ENCODE data around the gene NBAS.

NBAS gene

DNA sequence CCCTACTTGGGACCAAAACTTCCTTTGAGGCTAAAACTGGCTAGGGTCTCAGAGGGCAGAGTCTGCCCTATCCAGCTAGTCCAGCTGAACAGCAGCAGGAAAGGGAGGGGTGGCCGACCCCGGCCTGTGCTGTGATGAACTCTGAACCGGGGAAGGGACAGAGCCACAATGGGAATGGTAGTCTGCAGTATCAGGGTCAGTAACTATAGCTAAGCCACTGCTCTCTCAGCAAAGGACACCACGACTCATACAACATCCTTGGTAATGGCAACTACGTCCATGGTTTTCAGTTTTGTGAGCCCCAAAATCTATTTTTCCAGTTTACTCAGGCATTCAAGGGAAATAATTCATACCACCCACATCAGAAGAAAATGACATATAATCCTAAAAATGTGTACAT lies 75.2 kb downstream of the NBAS start:
- no peak for DNase-seq
- H3K4me2 ChIP-seq (ENCODE audit: low read length, poor library complexity, severe bottlenecking) = no peak overlapping the region
- H2BK5ac ChIP-seq (ENCODE audit: low read depth, low read length, poor library complexity, severe bottlenecking) = no peak overlapping the region
- H3K4me1 ChIP-seq (ENCODE audit: control insufficient read depth, insufficient read depth, low read depth, low read length) = no peaks in the 10 kb centered on the region
- no peaks in the 10 kb centered on the region for H3K9me3 ChIP-seq (ENCODE audit: control insufficient read depth, low read length)
- peaks cover 14 to 84% of the 10 kb centered on the region in 2 experiments for H3K36me3 ChIP-seq (ENCODE audit: control insufficient read depth in 1 of 2, insufficient read depth in 2 of 2, low read depth in 1 of 2, low read length in 2 of 2)
- H3K18ac ChIP-seq (ENCODE audit: low read depth in 1 of 2, low read length in 2 of 2) = no peak overlapping the region
- no peak overlapping the region for H2AFZ ChIP-seq (ENCODE audit: low read depth, low read length)
- no peak overlapping the region for H3K9ac ChIP-seq (ENCODE audit: low read length)
- 94% methylated on average over 5 of the region's 5 CpGs for WGBS
- H4K91ac ChIP-seq (ENCODE audit: low read length) = no peak overlapping the region
- H2BK12ac ChIP-seq (ENCODE audit: low read length in 2 of 2) = no peak overlapping the region
- H3K27ac ChIP-seq (ENCODE audit: low read length, poor library complexity, severe bottlenecking) = no peak overlapping the region
- H4K8ac ChIP-seq (ENCODE audit: low read length) = no peak overlapping the region
- H2BK120ac ChIP-seq (ENCODE audit: low read depth, low read length) = no peak overlapping the region
- no peak overlapping the region for H3K23ac ChIP-seq (ENCODE audit: low read length in 2 of 2)
- H2AK5ac ChIP-seq (ENCODE audit: low read length, severe bottlenecking) = no peak overlapping the region
- H3K27me3 ChIP-seq (ENCODE audit: control insufficient read depth in 1 of 2, insufficient read depth in 1 of 2, low read length in 2 of 2) = no peaks in the 10 kb centered on the region
- H3K4ac ChIP-seq (ENCODE audit: low read depth in 1 of 2, low read length in 2 of 2) = no peak overlapping the region
- H3K14ac ChIP-seq (ENCODE audit: low read length in 2 of 2) = no peak overlapping the region
- H2BK15ac ChIP-seq (ENCODE audit: low read depth, poor library complexity, severe bottlenecking) = no peak overlapping the region
- peaks cover 14% of the 10 kb centered on the region for H3K79me1 ChIP-seq (replicated peaks; ENCODE audit: low read length, poor library complexity, severe bottlenecking)
- H3K4me3 ChIP-seq (ENCODE audit: insufficient read depth in 1 of 2, low read depth in 1 of 2, low read length in 2 of 2) = no peak overlapping the region

DNA sequence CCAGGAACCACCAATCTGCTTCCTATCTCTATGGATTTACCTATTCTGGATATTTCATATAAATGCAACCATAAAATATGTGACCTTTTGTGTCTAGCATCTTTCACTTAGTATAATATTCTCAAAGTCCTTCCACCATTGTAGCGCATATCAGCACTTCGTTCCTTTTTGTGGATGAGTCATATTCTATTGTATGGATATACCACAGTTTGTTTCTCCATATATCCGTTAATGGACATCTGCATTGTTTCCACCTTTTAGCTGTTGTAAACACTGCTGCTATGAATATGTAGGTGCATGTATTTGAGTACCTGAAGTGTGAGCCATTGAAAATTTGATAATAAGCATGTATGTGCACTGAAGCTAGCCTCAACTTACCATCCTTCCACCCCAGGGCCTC lies 80.1 kb downstream of the NBAS start:
- no peak overlapping the region for H4K8ac ChIP-seq (ENCODE audit: low read length)
- no peak overlapping the region for H2BK12ac ChIP-seq (ENCODE audit: low read length in 2 of 2)
- H3K4me1 ChIP-seq (ENCODE audit: control insufficient read depth, insufficient read depth, low read depth, low read length) = no peaks in the 10 kb centered on the region
- H2BK5ac ChIP-seq (ENCODE audit: low read depth, low read length, poor library complexity, severe bottlenecking) = no peak overlapping the region
- no peak for DNase-seq
- peaks cover 11% of the 10 kb centered on the region for H3K79me1 ChIP-seq (replicated peaks; ENCODE audit: low read length, poor library complexity, severe bottlenecking)
- no peaks in the 10 kb centered on the region for H3K9me3 ChIP-seq (ENCODE audit: control insufficient read depth, low read length)
- H2AK5ac ChIP-seq (ENCODE audit: low read length, severe bottlenecking) = no peak overlapping the region
- no peak overlapping the region for H4K91ac ChIP-seq (ENCODE audit: low read length)
- H3K4me3 ChIP-seq (ENCODE audit: insufficient read depth in 1 of 2, low read depth in 1 of 2, low read length in 2 of 2) = no peak overlapping the region
- no peak overlapping the region for H3K14ac ChIP-seq (ENCODE audit: low read length in 2 of 2)
- peak overlapping the region; percentile 33 for H2BK15ac ChIP-seq (ENCODE audit: low read depth, poor library complexity, severe bottlenecking)
- no peak overlapping the region for H3K4ac ChIP-seq (ENCODE audit: low read depth in 1 of 2, low read length in 2 of 2)
- no peak overlapping the region for H3K18ac ChIP-seq (ENCODE audit: low read depth in 1 of 2, low read length in 2 of 2)
- H3K4me2 ChIP-seq (ENCODE audit: low read length, poor library complexity, severe bottlenecking) = no peak overlapping the region
- no peak overlapping the region for H2AFZ ChIP-seq (ENCODE audit: low read depth, low read length)
- H3K36me3 ChIP-seq (ENCODE audit: control insufficient read depth in 1 of 2, insufficient read depth in 2 of 2, low read depth in 1 of 2, low read length in 2 of 2) = peaks cover 20 to 58% of the 10 kb centered on the region in 2 experiments
- no peak overlapping the region for H2BK120ac ChIP-seq (ENCODE audit: low read depth, low read length)
- H3K27me3 ChIP-seq (ENCODE audit: control insufficient read depth in 1 of 2, insufficient read depth in 1 of 2, low read length in 2 of 2) = no peaks in the 10 kb centered on the region
- H3K23ac ChIP-seq (ENCODE audit: low read length in 2 of 2) = no peak overlapping the region
- WGBS = 100% methylated on average over 3 of the region's 3 CpGs
- H3K9ac ChIP-seq (ENCODE audit: low read length) = no peak overlapping the region
- no peak overlapping the region for H3K27ac ChIP-seq (ENCODE audit: low read length, poor library complexity, severe bottlenecking)

DNA sequence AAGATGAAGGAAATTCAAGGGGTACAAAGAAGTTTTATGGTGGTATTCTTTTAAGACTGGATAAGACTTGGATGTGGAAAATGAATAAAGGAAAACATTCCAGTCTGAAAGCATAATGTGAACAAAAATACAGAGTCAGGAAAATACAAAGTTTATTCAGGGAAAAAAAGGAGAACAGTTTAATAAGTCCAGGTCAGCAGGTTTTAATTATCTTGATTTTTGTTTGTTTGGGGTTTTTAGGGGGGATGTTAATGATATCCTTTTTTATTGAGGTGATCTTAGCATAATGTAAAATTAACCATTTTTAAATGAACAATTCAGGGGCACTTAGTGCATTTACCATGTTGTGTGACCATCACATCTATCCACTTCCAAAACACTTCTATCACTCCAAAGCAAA lies 80.6 kb downstream of the NBAS start:
- Histone ChIP-seq H3K4me3 (ENCODE audit: insufficient read depth in 1 of 2, low read depth in 1 of 2, low read length in 2 of 2) (no peak overlapping the region), H2BK5ac (ENCODE audit: low read depth, low read length, poor library complexity, severe bottlenecking) (no peak overlapping the region), H3K36me3 (ENCODE audit: control insufficient read depth in 1 of 2, insufficient read depth in 2 of 2, low read depth in 1 of 2, low read length in 2 of 2) (peaks cover 17 to 56% of the 10 kb centered on the region in 2 experiments), H3K9ac (ENCODE audit: low read length) (no peak overlapping the region), H4K91ac (ENCODE audit: low read length) (no peak overlapping the region), H3K14ac (ENCODE audit: low read length in 2 of 2) (no peak overlapping the region), H3K23ac (ENCODE audit: low read length in 2 of 2) (no peak overlapping the region), H3K9me3 (ENCODE audit: control insufficient read depth, low read length) (no peaks in the 10 kb centered on the region), H3K27me3 (ENCODE audit: control insufficient read depth in 1 of 2, insufficient read depth in 1 of 2, low read length in 2 of 2) (no peaks in the 10 kb centered on the region), H4K8ac (ENCODE audit: low read length) (no peak overlapping the region), H2BK15ac (ENCODE audit: low read depth, poor library complexity, severe bottlenecking) (no peak overlapping the region), H3K79me1 (replicated peaks; ENCODE audit: low read length, poor library complexity, severe bottlenecking) (peaks cover 9% of the 10 kb centered on the region), H3K4me1 (ENCODE audit: control insufficient read depth, insufficient read depth, low read depth, low read length) (no peaks in the 10 kb centered on the region), H2AK5ac (ENCODE audit: low read length, severe bottlenecking) (no peak overlapping the region), H3K4ac (ENCODE audit: low read depth in 1 of 2, low read length in 2 of 2) (no peak overlapping the region), H3K4me2 (ENCODE audit: low read length, poor library complexity, severe bottlenecking) (no peak overlapping the region), H2BK120ac (ENCODE audit: low read depth, low read length) (no peak overlapping the region), H3K27ac (ENCODE audit: low read length, poor library complexity, severe bottlenecking) (no peak overlapping the region), H2AFZ (ENCODE audit: low read depth, low read length) (no peak overlapping the region), H3K18ac (ENCODE audit: low read depth in 1 of 2, low read length in 2 of 2) (no peak overlapping the region), H2BK12ac (ENCODE audit: low read length in 2 of 2) (no peak overlapping the region)
- DNase-seq = no peak

DNA sequence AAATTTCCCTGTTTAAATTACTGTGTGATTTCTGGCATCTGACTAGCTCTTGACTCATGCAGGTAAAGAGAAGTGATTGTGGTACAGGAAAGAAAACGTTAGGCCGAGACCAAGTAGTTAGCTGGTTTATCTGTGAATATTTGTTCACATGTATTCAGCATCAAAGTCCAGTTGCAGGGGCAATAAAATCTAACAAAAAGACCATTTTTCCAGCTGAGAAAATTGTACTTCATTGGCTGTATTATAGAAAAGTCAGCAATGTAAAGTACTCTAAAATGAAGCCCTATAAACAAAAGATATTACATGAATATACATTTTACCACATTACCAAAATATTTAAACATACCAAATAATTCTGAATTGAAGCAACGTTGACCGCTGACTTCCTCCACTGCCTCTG lies 88.3 kb downstream of the NBAS start:
- Histone ChIP-seq H2BK15ac (ENCODE audit: low read depth, poor library complexity, severe bottlenecking) (no peak overlapping the region), H2BK5ac (ENCODE audit: low read depth, low read length, poor library complexity, severe bottlenecking) (no peak overlapping the region), H3K27me3 (ENCODE audit: control insufficient read depth in 1 of 2, insufficient read depth in 1 of 2, low read length in 2 of 2) (no peaks in the 10 kb centered on the region), H3K9ac (ENCODE audit: low read length) (no peak overlapping the region), H3K79me1 (replicated peaks; ENCODE audit: low read length, poor library complexity, severe bottlenecking) (peaks cover 2% of the 10 kb centered on the region), H3K4me2 (ENCODE audit: low read length, poor library complexity, severe bottlenecking) (no peak overlapping the region), H3K36me3 (ENCODE audit: control insufficient read depth in 1 of 2, insufficient read depth in 2 of 2, low read depth in 1 of 2, low read length in 2 of 2) (peaks cover 16 to 70% of the 10 kb centered on the region in 2 experiments), H3K14ac (ENCODE audit: low read length in 2 of 2) (no peak overlapping the region), H3K4me3 (ENCODE audit: insufficient read depth in 1 of 2, low read depth in 1 of 2, low read length in 2 of 2) (no peak overlapping the region), H3K23ac (ENCODE audit: low read length in 2 of 2) (no peak overlapping the region), H3K27ac (ENCODE audit: low read length, poor library complexity, severe bottlenecking) (no peak overlapping the region), H3K9me3 (ENCODE audit: control insufficient read depth, low read length) (no peaks in the 10 kb centered on the region), H2BK120ac (ENCODE audit: low read depth, low read length) (no peak overlapping the region), H3K4me1 (ENCODE audit: control insufficient read depth, insufficient read depth, low read depth, low read length) (peaks cover 5% of the 10 kb centered on the region), H3K4ac (ENCODE audit: low read depth in 1 of 2, low read length in 2 of 2) (no peak overlapping the region), H2AK5ac (ENCODE audit: low read length, severe bottlenecking) (no peak overlapping the region), H4K91ac (ENCODE audit: low read length) (no peak overlapping the region), H3K18ac (ENCODE audit: low read depth in 1 of 2, low read length in 2 of 2) (no peak overlapping the region), H2AFZ (ENCODE audit: low read depth, low read length) (no peak overlapping the region), H2BK12ac (ENCODE audit: low read length in 2 of 2) (no peak overlapping the region), H4K8ac (ENCODE audit: low read length) (no peak overlapping the region)
- WGBS = 100% methylated on average over 4 of the region's 4 CpGs
- DNase-seq = no peak
